Measurements from ENCODE around the gene RMRP.

Gene RMRP

GRCh38 chr9:35666045-35666444, 8.2 kb upstream of the RMRP start:
- DNase-seq (ENCODE audit: low read depth): no peak
- H3K4me3 ChIP-seq (ENCODE audit: low read length): peak overlapping the region; percentile 56
- no peak for TF ChIP-seq CTCF (conservative IDR thresholded peaks at IDR 0.05; ENCODE audit: low read depth, low read length)

- peak overlapping the region; percentile 56 for H3K4me3 ChIP-seq (ENCODE audit: low read length)
- TF ChIP-seq CTCF (conservative IDR thresholded peaks at IDR 0.05; ENCODE audit: low read depth, low read length): no peak
Measured at GRCh38 chr9:35665471-35665818, 7.6 kb upstream of the RMRP start.

GRCh38 chr9:35664531-35665470, 7.0 kb upstream of the RMRP start, which contains the start of gene ARHGEF39:
TSS of gene ARHGEF39 (minus strand) at chr9:35665195. CDS start at chr9:35665169, 26 bp downstream.
- no peak for DNase-seq (ENCODE audit: low read depth)
- TF ChIP-seq CTCF (conservative IDR thresholded peaks at IDR 0.05; ENCODE audit: low read depth, low read length): peak; percentile 18
- H3K4me3 ChIP-seq (ENCODE audit: low read length): peak within 1 kb of the TSS; percentile 56

More at GRCh38 chr9:35665471-35665818, 7.6 kb upstream of the RMRP start:
- no peak for DNase-seq (ENCODE audit: low read depth)

GRCh38 chr9:35662437-35662836, 4.6 kb upstream of the RMRP start:
- no peak overlapping the region for H3K4me3 ChIP-seq (ENCODE audit: low read length)
- no peak for DNase-seq (ENCODE audit: low read depth)
- no peak for TF ChIP-seq CTCF (conservative IDR thresholded peaks at IDR 0.05; ENCODE audit: low read depth, low read length)

GRCh38 chr9:35661756-35662350, 4.0 kb upstream of the RMRP start:
- no peak for DNase-seq (ENCODE audit: low read depth)
- no peak overlapping the region for H3K4me3 ChIP-seq (ENCODE audit: low read length)

GRCh38 chr9:35660966-35661415, 3.2 kb upstream of the RMRP start:
- TF ChIP-seq CTCF (conservative IDR thresholded peaks at IDR 0.05; ENCODE audit: low read depth, low read length): peak; percentile 53
- no peak for DNase-seq (ENCODE audit: low read depth)
- no peak overlapping the region for H3K4me3 ChIP-seq (ENCODE audit: low read length)

More at GRCh38 chr9:35661756-35662350, 4.0 kb upstream of the RMRP start:
- TF ChIP-seq CTCF (conservative IDR thresholded peaks at IDR 0.05; ENCODE audit: low read depth, low read length): no peak
